Hypothalamus (tissue), 51 donors: ENCODE measurements around the gene RIN1.
"Not testable (repeated sequence)": the region's sequence is repeated elsewhere in the genome, so short reads cannot be mapped to it uniquely, and the experiment has no call there.

Experiments
- DNase-seq, 51 donors: peaks; one replicate each; lab custom pipeline; 2025; lab: John Stamatoyannopoulos, UW

RIN1 gene

GRCh38 chr11:66361502-66361941, 25.3 kb upstream of the RIN1 start:
- no peak for DNase-seq

- DNase-seq: no peak
Observed at GRCh38 chr11:66360406-66361073, 24.3 kb upstream of the RIN1 start.

- DNase-seq: no peak
Observed at GRCh38 chr11:66359662-66360087, 23.4 kb upstream of the RIN1 start.

GRCh38 chr11:66350560-66351235, 14.5 kb upstream of the RIN1 start:
- not testable (repeated sequence) for DNase-seq

GRCh38 chr11:66349084-66349386, 12.8 kb upstream of the RIN1 start:
- no peak for DNase-seq

- DNase-seq: peak in 50 of 51 donors; percentile 22 to 90 (median 71)
Observed at GRCh38 chr11:66347425-66348276, 11.4 kb upstream of the RIN1 start, which contains the start of gene B4GAT1. TSS of gene B4GAT1 (minus strand) at chr11:66347629. CDS start at chr11:66347545, 84 bp downstream.

- peak in 4 of 51 donors; percentile 19 to 53 (median 51) for DNase-seq
Observed at GRCh38 chr11:66346476-66347424, 10.5 kb upstream of the RIN1 start.

- DNase-seq: no peak
Observed at GRCh38 chr11:66345316-66345649, 9.0 kb upstream of the RIN1 start.

GRCh38 chr11:66344550-66345315, 8.5 kb upstream of the RIN1 start, which contains the start of gene BRMS1:
TSS of gene BRMS1 (minus strand) at chr11:66345104. CDS start at chr11:66342234, 2,870 bp downstream.
- peak; percentile 76 to 98 (median 95) for DNase-seq

- DNase-seq: no peak
Observed at GRCh38 chr11:66343176-66343575, 6.9 kb upstream of the RIN1 start.

GRCh38 chr11:66341502-66342126, 5.4 kb upstream of the RIN1 start:
- no peak for DNase-seq

- no peak for DNase-seq
Observed at GRCh38 chr11:66340596-66341501, 4.6 kb upstream of the RIN1 start.

GRCh38 chr11:66339686-66340483, 3.7 kb upstream of the RIN1 start:
- DNase-seq: no peak

GRCh38 chr11:66339162-66339675, 3.0 kb upstream of the RIN1 start:
- no peak for DNase-seq

- no peak for DNase-seq
Observed at GRCh38 chr11:66338276-66339161, 2.3 kb upstream of the RIN1 start.
